GM19324 (cell line): Measurements from ENCODE around the gene CECR2.
"Not testable (repeated sequence)": the region's sequence is repeated elsewhere in the genome, so short reads cannot be mapped to it uniquely, and the experiment has no call there.

Experiments used
- ATAC-seq: cut with Tn5 transposase; IDR thresholded peaks from one replicate; pipeline ENCODE4 v1.9.1; 2021; ENCODE audit warnings: mild to moderate bottlenecking, moderate library complexity; ENCODE audit not compliant: unreplicated experiment, low FRiP score

Gene CECR2

GRCh38 chr22:17397756-17398547 lies 28.7 kb downstream of the CECR2 start:
- ATAC-seq: no peak

- ATAC-seq: no peak
Measured at GRCh38 chr22:17400305-17400704, 31.0 kb downstream of the CECR2 start.

- no peak for ATAC-seq
Measured at GRCh38 chr22:17401728-17402127, 32.5 kb downstream of the CECR2 start.

GRCh38 chr22:17402293-17402692 lies 33.0 kb downstream of the CECR2 start:
- no peak for ATAC-seq

GRCh38 chr22:17403906-17404305 lies 34.6 kb downstream of the CECR2 start:
- ATAC-seq: no peak

GRCh38 chr22:17407643-17408042 lies 38.4 kb downstream of the CECR2 start:
- no peak for ATAC-seq

- ATAC-seq: no peak
Measured at GRCh38 chr22:17410576-17410975, 41.3 kb downstream of the CECR2 start.

- ATAC-seq: no peak
Measured at GRCh38 chr22:17411213-17411612, 42.0 kb downstream of the CECR2 start.

GRCh38 chr22:17412232-17412631 lies 43.0 kb downstream of the CECR2 start:
- no peak for ATAC-seq

- ATAC-seq: no peak
Measured at GRCh38 chr22:17418890-17419324, 49.6 kb downstream of the CECR2 start.

- ATAC-seq: no peak
Measured at GRCh38 chr22:17419348-17419747, 50.1 kb downstream of the CECR2 start.

GRCh38 chr22:17422736-17423343 lies 53.6 kb downstream of the CECR2 start:
- no peak for ATAC-seq

GRCh38 chr22:17423616-17424015 lies 54.4 kb downstream of the CECR2 start:
- no peak for ATAC-seq

GRCh38 chr22:17427528-17427927 lies 58.3 kb downstream of the CECR2 start:
- ATAC-seq: not testable (repeated sequence)

GRCh38 chr22:17429516-17429915 lies 60.3 kb downstream of the CECR2 start:
- ATAC-seq: no peak

- no peak for ATAC-seq
Measured at GRCh38 chr22:17430412-17430811, 61.2 kb downstream of the CECR2 start.

- no peak for ATAC-seq
Measured at GRCh38 chr22:17431179-17431578, 61.9 kb downstream of the CECR2 start.

GRCh38 chr22:17434856-17435255 lies 65.6 kb downstream of the CECR2 start:
- ATAC-seq: no peak

GRCh38 chr22:17435375-17435774 lies 66.1 kb downstream of the CECR2 start:
- no peak for ATAC-seq

GRCh38 chr22:17436382-17436980 lies 67.2 kb downstream of the CECR2 start:
- no peak for ATAC-seq

GRCh38 chr22:17436981-17437412 lies 67.7 kb downstream of the CECR2 start:
- ATAC-seq: no peak

- no peak for ATAC-seq
Measured at GRCh38 chr22:17438026-17438425, 68.8 kb downstream of the CECR2 start.
